ENCODE measurements around the gene KIF5C. TPM values are rescaled to one million over a fixed set of nuclear protein-coding genes. Genes with fewer than 3 reads are reported as not detected.

The KIF5C gene
- total RNA-seq, 1 experiment from 2014 or later: 0.21 TPM

DNA sequence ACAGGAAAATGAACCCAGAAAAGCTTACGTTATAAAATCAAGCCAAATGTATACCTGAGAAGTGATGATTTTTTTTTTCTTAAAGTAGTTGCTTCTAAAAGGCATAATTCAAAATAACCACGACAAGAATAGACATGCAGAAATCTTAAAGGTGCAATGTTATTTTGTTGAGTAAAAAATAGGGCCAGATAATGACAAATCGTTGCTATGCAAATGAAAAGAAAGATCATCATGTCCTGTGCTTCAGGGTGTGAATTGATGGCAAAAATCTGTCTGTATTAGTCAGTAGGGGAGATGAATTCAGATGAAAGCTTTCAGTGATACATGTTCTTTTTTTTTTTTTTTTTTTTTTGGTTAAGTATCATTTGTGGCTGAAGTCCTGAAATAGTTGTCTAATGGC is 187.5 kb downstream of the KIF5C start:
- Mint-ChIP-seq H3K27me3 (ENCODE audit: insufficient read depth, unreplicated experiment) (no peaks in the 10 kb centered on the region), H3K9me3 (ENCODE audit: unreplicated experiment) (no peaks in the 10 kb centered on the region), H3K4me3 (ENCODE audit: unreplicated experiment) (no peak overlapping the region), H3K36me3 (ENCODE audit: insufficient read depth, unreplicated experiment) (no peaks in the 10 kb centered on the region), H3K4me1 (ENCODE audit: insufficient read depth, unreplicated experiment) (no peaks in the 10 kb centered on the region), H3K27ac (ENCODE audit: low read depth, unreplicated experiment) (no peak overlapping the region)
- TF ChIP-seq, protein P1, sequence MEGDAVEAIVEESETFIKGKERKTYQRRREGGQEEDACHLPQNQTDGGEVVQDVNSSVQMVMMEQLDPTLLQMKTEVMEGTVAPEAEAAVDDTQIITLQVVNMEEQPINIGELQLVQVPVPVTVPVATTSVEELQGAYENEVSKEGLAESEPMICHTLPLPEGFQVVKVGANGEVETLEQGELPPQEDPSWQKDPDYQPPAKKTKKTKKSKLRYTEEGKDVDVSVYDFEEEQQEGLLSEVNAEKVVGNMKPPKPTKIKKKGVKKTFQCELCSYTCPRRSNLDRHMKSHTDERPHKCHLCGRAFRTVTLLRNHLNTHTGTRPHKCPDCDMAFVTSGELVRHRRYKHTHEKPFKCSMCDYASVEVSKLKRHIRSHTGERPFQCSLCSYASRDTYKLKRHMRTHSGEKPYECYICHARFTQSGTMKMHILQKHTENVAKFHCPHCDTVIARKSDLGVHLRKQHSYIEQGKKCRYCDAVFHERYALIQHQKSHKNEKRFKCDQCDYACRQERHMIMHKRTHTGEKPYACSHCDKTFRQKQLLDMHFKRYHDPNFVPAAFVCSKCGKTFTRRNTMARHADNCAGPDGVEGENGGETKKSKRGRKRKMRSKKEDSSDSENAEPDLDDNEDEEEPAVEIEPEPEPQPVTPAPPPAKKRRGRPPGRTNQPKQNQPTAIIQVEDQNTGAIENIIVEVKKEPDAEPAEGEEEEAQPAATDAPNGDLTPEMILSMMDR (IDR thresholded peaks at IDR 0.05; ENCODE audit: unreplicated experiment): no peak
- BruUV-seq (replicated peaks): no TSS peak
- DNase-seq (ENCODE audit: unreplicated experiment): no peak
- CTCF ChIA-PET: interaction anchor here (0.6 to 0.7 kb wide), 3 partner anchors 45 to 276 kb away, joined by 3 to 6 read pairs (median 3); no protein-coding TSS in a partner anchor
- intact Hi-C loops (cut with micrococcal nuclease): no loop called here
- POLR2A ChIA-PET: interaction anchor here (0.6 kb wide), 1 partner anchor 66 kb away, joined by 3 read pairs; no protein-coding TSS in a partner anchor

DNA sequence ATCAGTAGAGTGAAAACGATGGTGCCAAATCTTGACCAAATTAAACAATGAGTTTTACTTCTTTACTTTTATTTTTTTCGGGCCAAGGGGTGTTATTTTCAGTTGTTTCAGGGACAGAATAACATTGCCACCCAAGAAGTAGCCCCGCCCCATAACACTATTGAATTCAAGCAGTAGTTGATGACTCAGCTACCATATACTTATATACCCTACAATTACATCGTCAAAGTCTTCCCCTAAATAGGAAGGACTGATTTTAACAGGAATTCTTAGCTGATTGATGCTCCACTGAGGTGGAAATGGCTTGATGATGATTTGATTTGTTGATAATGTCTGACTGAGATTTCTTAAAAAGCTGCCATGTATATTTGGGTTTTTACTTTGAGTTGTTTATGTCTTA is 188.2 kb downstream of the KIF5C start:
- TF ChIP-seq, protein P1 (IDR thresholded peaks at IDR 0.05; ENCODE audit: unreplicated experiment): no peak
- no peaks in the 10 kb centered on the region for H3K27me3 Mint-ChIP-seq (ENCODE audit: insufficient read depth, unreplicated experiment)

DNA sequence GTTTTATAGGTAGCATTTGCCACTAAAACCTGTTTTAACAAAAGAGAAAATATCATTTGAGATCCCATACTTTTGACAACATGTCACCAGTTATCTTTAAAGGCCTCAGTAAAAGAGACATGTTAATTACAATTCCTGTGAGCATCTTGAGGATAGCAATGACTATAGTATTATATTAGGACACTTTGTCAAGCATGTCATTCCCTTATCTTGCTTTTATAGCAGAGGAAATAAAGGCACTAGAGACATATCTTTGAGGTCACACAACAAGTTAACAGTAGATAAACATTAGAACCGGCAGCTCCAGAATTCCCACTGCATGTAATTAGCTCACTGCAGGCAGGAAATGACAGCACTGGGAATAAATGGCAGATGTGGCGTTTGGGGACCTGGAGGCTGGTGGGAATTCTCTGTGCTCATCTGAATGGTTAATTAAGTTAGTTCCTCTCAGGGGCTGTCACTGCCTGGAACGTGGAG is 189.4 kb downstream of the KIF5C start:
- TF ChIP-seq, protein P1 (IDR thresholded peaks at IDR 0.05; ENCODE audit: unreplicated experiment): no peak
- CTCF ChIA-PET: no interaction called here
- no peaks in the 10 kb centered on the region for H3K27me3 Mint-ChIP-seq (ENCODE audit: insufficient read depth, unreplicated experiment)
- H3K27ac Mint-ChIP-seq (ENCODE audit: low read depth, unreplicated experiment): no peak overlapping the region
- no TSS peak for BruUV-seq (replicated peaks)
- DNase-seq (ENCODE audit: unreplicated experiment): no peak
- POLR2A ChIA-PET: no interaction called here
- intact Hi-C loops (cut with micrococcal nuclease): no loop called here
- no peak overlapping the region for H3K4me3 Mint-ChIP-seq (ENCODE audit: unreplicated experiment)
- H3K36me3 Mint-ChIP-seq (ENCODE audit: insufficient read depth, unreplicated experiment): no peaks in the 10 kb centered on the region
- no peaks in the 10 kb centered on the region for H3K9me3 Mint-ChIP-seq (ENCODE audit: unreplicated experiment)
- peaks cover 9% of the 10 kb centered on the region for H3K4me1 Mint-ChIP-seq (ENCODE audit: insufficient read depth, unreplicated experiment)

More for the DNA sequence above, 188.2 kb downstream of the KIF5C start:
- CTCF ChIA-PET: interaction anchor here (0.6 to 0.9 kb wide), 4 partner anchors 16 to 275 kb away, joined by 3 to 6 read pairs (median 3); no protein-coding TSS in a partner anchor
- DNase-seq (ENCODE audit: unreplicated experiment): no peak
- Mint-ChIP-seq H3K4me3 (ENCODE audit: unreplicated experiment) (no peak overlapping the region), H3K36me3 (ENCODE audit: insufficient read depth, unreplicated experiment) (no peaks in the 10 kb centered on the region), H3K4me1 (ENCODE audit: insufficient read depth, unreplicated experiment) (no peaks in the 10 kb centered on the region), H3K27ac (ENCODE audit: low read depth, unreplicated experiment) (no peak overlapping the region), H3K9me3 (ENCODE audit: unreplicated experiment) (no peaks in the 10 kb centered on the region)
- POLR2A ChIA-PET: interaction anchor here (0.6 kb wide), 1 partner anchor 65 kb away, joined by 3 read pairs; no protein-coding TSS in a partner anchor
- intact Hi-C loops (cut with micrococcal nuclease): no loop called here
- no TSS peak for BruUV-seq (replicated peaks)

DNA sequence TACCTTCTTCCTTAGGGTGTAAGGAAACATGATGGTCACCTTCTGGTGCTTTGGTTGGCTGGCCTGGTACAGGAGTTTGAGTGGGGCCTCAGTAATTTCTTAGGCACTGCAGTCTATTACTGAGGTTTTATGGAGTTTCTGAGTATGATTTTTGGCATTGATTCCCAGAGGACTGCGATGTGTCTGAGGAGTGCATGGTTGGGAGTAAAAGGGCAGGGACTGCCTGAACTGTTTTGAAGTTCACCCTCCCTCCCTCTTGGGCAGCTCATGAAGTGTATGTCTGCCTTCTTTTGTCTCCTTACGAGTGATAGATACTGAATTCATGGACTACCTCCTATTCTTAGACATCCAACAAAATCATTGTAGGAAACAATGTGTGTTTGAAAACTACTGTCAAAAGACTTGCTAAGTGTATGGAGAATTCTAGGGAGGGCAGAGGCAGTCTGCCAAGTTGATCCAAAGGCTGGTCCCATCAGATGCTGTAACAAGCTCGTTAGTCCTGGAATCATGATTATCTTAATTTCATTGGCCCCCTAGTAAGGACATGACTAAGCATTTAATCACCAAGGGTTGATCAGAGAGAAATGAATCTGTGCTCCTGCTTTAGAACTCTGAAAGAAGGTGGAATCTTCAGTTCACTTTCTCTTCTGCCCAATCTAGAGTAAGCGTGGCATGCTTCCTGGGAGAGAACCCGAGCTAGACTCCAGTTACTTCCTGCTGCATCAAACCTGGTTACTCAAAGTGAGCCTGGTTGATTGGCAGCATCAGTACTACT is 190.0 kb downstream of the KIF5C start:
- Mint-ChIP-seq H3K27ac (ENCODE audit: low read depth, unreplicated experiment) (no peak overlapping the region), H3K9me3 (ENCODE audit: unreplicated experiment) (no peaks in the 10 kb centered on the region), H3K36me3 (ENCODE audit: insufficient read depth, unreplicated experiment) (no peaks in the 10 kb centered on the region), H3K27me3 (ENCODE audit: insufficient read depth, unreplicated experiment) (no peaks in the 10 kb centered on the region), H3K4me1 (ENCODE audit: insufficient read depth, unreplicated experiment) (peaks cover 13% of the 10 kb centered on the region), H3K4me3 (ENCODE audit: unreplicated experiment) (no peak overlapping the region)
- no peak for DNase-seq (ENCODE audit: unreplicated experiment)
- TF ChIP-seq, protein P1 (IDR thresholded peaks at IDR 0.05; ENCODE audit: unreplicated experiment): no peak
- ChIA-PET CTCF (interaction anchor here (1.2 kb wide), 1 partner anchor 47 kb away, joined by 3 read pairs; no protein-coding TSS in a partner anchor), POLR2A (no interaction called here)
- intact Hi-C loops (cut with micrococcal nuclease): no loop called here
- no TSS peak for BruUV-seq (replicated peaks)

Measured in MCF 10A (cell line).